Liver (tissue), 3 donors: ENCODE measurements around the gene MT1M.
"Not testable (repeated sequence)": the region's sequence is repeated elsewhere in the genome, so short reads cannot be mapped to it uniquely, and the experiment has no call there.

Source experiments
- EGR1 ChIP-seq, 2 donors: IDR thresholded peaks; 2 replicates each; pipeline ENCODE4 v1.6.1; 2016 to 2018; ENCODE audit warnings: antibody characterized with exemption in 2 of 2, low read depth in 2 of 2
- FOXA1 ChIP-seq: IDR thresholded peaks from 2 replicates; pipeline ENCODE4 v1.6.1; 2016; ENCODE audit warnings: antibody characterized with exemption
- FOXA2 ChIP-seq: IDR thresholded peaks from 2 replicates; pipeline ENCODE4 v1.6.1; 2016; ENCODE audit warnings: antibody characterized with exemption
- GABPA ChIP-seq, 2 donors: IDR thresholded peaks in 1 of 2; conservative IDR thresholded peaks in 1 of 2; 2 replicates each; pipeline ENCODE4 v1.6.1; 2016; ENCODE audit warnings: antibody characterized with exemption in 2 of 2, mild to moderate bottlenecking in 1 of 2, moderate library complexity in 1 of 2
- RAD21 ChIP-seq, 2 donors: IDR thresholded peaks; 2 replicates each; pipeline ENCODE4 v1.6.1; 2016; ENCODE audit warnings: antibody characterized with exemption in 2 of 2, mild to moderate bottlenecking in 2 of 2
- SP1 ChIP-seq: IDR thresholded peaks from 2 replicates; pipeline ENCODE4 v1.6.1; 2018; ENCODE audit warnings: antibody characterized with exemption, mild to moderate bottlenecking
- YY1 ChIP-seq: IDR thresholded peaks from 2 replicates; pipeline ENCODE4 v1.6.1; 2016; ENCODE audit warnings: antibody characterized with exemption, mild to moderate bottlenecking
- TF ChIP-seq, protein P1 (sequence below): IDR thresholded peaks from 2 replicates; pipeline ENCODE4 v1.6.1; 2016; ENCODE audit warnings: antibody characterized with exemption
- TF ChIP-seq, protein P2 (sequence below): fragments of 150-350 bp; IDR thresholded peaks from 2 replicates; pipeline ENCODE4 v1.5.1; 2017; ENCODE audit warnings: improper control_type of control experiment, low read depth, low read length; ENCODE audit not compliant: missing input control
- TF ChIP-seq, protein P3 (sequence below): IDR thresholded peaks from 2 replicates; pipeline ENCODE4 v1.6.1; 2016; ENCODE audit warnings: antibody characterized with exemption
- TF ChIP-seq, protein P4 (sequence below): IDR thresholded peaks from 2 replicates; pipeline ENCODE4 v1.6.1; 2016; ENCODE audit warnings: antibody characterized with exemption, mild to moderate bottlenecking
- donor health status: healthy.
- donor health status: healthy.

DNA sequence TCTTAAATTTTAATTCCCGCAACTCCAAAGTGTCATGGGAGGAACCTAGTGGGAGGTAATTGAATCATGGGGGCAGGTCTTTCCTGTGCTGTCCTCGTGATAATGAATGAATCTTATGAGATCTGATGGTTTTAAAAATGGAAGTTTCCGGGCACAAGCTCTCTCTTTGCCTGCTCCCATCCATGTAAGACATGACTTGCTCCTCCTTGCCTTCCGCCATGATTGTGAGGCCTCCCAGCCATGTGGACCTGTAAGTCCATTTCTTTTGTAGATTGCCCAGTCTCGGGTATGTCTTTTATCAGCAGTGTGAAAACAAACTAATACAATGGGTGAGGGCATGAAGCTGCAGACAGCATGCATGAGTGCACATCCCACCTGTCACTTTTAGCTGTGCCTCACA is 9.3 kb upstream of the MT1M start:
- TF ChIP-seq, protein P1, sequence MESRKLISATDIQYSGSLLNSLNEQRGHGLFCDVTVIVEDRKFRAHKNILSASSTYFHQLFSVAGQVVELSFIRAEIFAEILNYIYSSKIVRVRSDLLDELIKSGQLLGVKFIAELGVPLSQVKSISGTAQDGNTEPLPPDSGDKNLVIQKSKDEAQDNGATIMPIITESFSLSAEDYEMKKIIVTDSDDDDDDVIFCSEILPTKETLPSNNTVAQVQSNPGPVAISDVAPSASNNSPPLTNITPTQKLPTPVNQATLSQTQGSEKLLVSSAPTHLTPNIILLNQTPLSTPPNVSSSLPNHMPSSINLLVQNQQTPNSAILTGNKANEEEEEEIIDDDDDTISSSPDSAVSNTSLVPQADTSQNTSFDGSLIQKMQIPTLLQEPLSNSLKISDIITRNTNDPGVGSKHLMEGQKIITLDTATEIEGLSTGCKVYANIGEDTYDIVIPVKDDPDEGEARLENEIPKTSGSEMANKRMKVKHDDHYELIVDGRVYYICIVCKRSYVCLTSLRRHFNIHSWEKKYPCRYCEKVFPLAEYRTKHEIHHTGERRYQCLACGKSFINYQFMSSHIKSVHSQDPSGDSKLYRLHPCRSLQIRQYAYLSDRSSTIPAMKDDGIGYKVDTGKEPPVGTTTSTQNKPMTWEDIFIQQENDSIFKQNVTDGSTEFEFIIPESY = not testable (repeated sequence)
- not testable (repeated sequence) for TF ChIP-seq SP1; FOXA1; FOXA2; EGR1 (IDR thresholded peaks at IDR 0.05; ENCODE audit: low read depth in 2 of 2); YY1; RAD21 (IDR thresholded peaks at IDR 0.05); GABPA (IDR thresholded peaks at IDR 0.05 in 1 of 2, conservative IDR thresholded peaks at IDR 0.05 in 1 of 2)
- TF ChIP-seq, protein P2, sequence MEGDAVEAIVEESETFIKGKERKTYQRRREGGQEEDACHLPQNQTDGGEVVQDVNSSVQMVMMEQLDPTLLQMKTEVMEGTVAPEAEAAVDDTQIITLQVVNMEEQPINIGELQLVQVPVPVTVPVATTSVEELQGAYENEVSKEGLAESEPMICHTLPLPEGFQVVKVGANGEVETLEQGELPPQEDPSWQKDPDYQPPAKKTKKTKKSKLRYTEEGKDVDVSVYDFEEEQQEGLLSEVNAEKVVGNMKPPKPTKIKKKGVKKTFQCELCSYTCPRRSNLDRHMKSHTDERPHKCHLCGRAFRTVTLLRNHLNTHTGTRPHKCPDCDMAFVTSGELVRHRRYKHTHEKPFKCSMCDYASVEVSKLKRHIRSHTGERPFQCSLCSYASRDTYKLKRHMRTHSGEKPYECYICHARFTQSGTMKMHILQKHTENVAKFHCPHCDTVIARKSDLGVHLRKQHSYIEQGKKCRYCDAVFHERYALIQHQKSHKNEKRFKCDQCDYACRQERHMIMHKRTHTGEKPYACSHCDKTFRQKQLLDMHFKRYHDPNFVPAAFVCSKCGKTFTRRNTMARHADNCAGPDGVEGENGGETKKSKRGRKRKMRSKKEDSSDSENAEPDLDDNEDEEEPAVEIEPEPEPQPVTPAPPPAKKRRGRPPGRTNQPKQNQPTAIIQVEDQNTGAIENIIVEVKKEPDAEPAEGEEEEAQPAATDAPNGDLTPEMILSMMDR = not testable (repeated sequence)
- TF ChIP-seq, protein P3, sequence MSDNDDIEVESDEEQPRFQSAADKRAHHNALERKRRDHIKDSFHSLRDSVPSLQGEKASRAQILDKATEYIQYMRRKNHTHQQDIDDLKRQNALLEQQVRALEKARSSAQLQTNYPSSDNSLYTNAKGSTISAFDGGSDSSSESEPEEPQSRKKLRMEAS = not testable (repeated sequence)
- TF ChIP-seq, protein P4, sequence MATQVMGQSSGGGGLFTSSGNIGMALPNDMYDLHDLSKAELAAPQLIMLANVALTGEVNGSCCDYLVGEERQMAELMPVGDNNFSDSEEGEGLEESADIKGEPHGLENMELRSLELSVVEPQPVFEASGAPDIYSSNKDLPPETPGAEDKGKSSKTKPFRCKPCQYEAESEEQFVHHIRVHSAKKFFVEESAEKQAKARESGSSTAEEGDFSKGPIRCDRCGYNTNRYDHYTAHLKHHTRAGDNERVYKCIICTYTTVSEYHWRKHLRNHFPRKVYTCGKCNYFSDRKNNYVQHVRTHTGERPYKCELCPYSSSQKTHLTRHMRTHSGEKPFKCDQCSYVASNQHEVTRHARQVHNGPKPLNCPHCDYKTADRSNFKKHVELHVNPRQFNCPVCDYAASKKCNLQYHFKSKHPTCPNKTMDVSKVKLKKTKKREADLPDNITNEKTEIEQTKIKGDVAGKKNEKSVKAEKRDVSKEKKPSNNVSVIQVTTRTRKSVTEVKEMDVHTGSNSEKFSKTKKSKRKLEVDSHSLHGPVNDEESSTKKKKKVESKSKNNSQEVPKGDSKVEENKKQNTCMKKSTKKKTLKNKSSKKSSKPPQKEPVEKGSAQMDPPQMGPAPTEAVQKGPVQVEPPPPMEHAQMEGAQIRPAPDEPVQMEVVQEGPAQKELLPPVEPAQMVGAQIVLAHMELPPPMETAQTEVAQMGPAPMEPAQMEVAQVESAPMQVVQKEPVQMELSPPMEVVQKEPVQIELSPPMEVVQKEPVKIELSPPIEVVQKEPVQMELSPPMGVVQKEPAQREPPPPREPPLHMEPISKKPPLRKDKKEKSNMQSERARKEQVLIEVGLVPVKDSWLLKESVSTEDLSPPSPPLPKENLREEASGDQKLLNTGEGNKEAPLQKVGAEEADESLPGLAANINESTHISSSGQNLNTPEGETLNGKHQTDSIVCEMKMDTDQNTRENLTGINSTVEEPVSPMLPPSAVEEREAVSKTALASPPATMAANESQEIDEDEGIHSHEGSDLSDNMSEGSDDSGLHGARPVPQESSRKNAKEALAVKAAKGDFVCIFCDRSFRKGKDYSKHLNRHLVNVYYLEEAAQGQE = not testable (repeated sequence)
